ENCODE data around the gene CKM. TPM values are rescaled to one million over a fixed set of nuclear protein-coding genes. Genes with fewer than 3 reads are reported as not detected.

Gene CKM
- total and polyA plus RNA-seq, 10 of the 15 experiments (the other 5 are each of a cell fraction or from before 2014, with no cell fraction given) = 0.08 to 0.14 (median 0.13) TPM; not detected in 5

GRCh38 chr19:45352914-45353796 is 30.5 kb upstream of the CKM start:
- RAD21 ChIA-PET (ENCODE audit: unreplicated experiment) = no interaction called here
- Histone ChIP-seq H3K79me2 (ENCODE audit: control insufficient read depth, insufficient read depth, low read length) (no peaks in the 10 kb centered on the region), H3K4me3 (no peak overlapping the region), H3K27ac (ENCODE audit: control insufficient read depth, insufficient read depth) (no peak overlapping the region), H3K9me3 (replicated peaks; ENCODE audit: control insufficient read depth, insufficient read depth, low read length) (no peaks in the 10 kb centered on the region), H2AFZ (ENCODE audit: control insufficient read depth, low read depth, low read length) (no peak overlapping the region), H3K36me3 (ENCODE audit: control insufficient read depth in 2 of 2, insufficient read depth in 2 of 2, low read length in 1 of 2) (peaks cover 3 to 6% of the 10 kb centered on the region in 2 experiments), H3K27me3 (replicated peaks in 1 of 2; ENCODE audit: control insufficient read depth in 2 of 2, insufficient read depth in 2 of 2, low read length in 1 of 2) (no peaks in the 10 kb centered on the region), H3K9ac (ENCODE audit: control insufficient read depth, insufficient read depth, low read length) (no peak overlapping the region), H3K4me1 (ENCODE audit: control insufficient read depth, insufficient read depth, low read length) (no peaks in the 10 kb centered on the region), H3K4me2 (ENCODE audit: control insufficient read depth, insufficient read depth) (no peak overlapping the region), H4K20me1 (ENCODE audit: control insufficient read depth, insufficient read depth) (no peaks in the 10 kb centered on the region)
- in situ Hi-C loops (cut with MboI) = no loop called here
- ATAC-seq (peak; percentile 27; the same call in 2 of the 3 replicates), DNase-seq (ENCODE audit: low read depth, low spot score) (no peak), FAIRE-seq (no peak)
- TF ChIP-seq NFYB (IDR thresholded peaks at IDR 0.05; ENCODE audit: insufficient read depth, low read depth, low read length) (0 out of 2 replicates have a peak, but pooled peaks have one; percentile 25), BCL11A (IDR thresholded peaks at IDR 0.05; ENCODE audit: low read depth, low read length) (no peak)
- POLR2A ChIA-PET = no interaction called here
- SMC1A ChIA-PET (ENCODE audit: uncharacterized antibody, unreplicated experiment) = no interaction called here
- WGBS (ENCODE audit: insufficient coverage, insufficient replicate concordance, low lambda C conversion rate, missing lambda C conversion rate) = 82% methylated on average over 10 of the region's 20 CpGs
- BruUV-seq (replicated peaks) = no TSS peak
- CTCF ChIA-PET = no interaction called here
- intact Hi-C loops (cut with micrococcal nuclease; ENCODE audit: unreplicated experiment) = no loop called here

DNA sequence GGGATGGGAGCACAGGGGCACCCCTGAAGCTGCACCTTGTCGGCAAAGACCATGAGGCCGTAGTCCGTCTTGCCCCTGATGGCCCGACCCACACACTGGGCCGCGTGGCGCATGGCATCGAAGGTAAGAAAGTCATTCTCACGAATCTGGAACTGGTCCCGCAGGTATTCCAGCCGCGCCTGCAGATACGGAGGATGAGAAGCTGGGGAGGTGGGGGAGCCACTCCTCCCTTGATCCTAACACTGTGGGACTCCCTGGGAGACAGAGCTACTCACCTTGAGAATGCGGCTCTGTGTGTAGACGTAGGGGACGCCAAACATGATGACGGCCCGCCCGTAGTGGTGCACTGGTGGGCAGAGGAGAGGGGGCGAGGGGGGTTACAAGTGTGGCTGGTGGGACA is 29.8 kb upstream of the CKM start:
- CTCF ChIA-PET = no interaction called here
- Histone ChIP-seq H4K20me1 (ENCODE audit: control insufficient read depth, insufficient read depth) (no peaks in the 10 kb centered on the region), H2AFZ (ENCODE audit: control insufficient read depth, low read depth, low read length) (no peak overlapping the region), H3K4me2 (ENCODE audit: control insufficient read depth, insufficient read depth) (no peak overlapping the region), H3K27ac (ENCODE audit: control insufficient read depth, insufficient read depth) (no peak overlapping the region), H3K36me3 (ENCODE audit: control insufficient read depth in 2 of 2, insufficient read depth in 2 of 2, low read length in 1 of 2) (peaks cover 3 to 6% of the 10 kb centered on the region in 2 experiments), H3K9ac (ENCODE audit: control insufficient read depth, insufficient read depth, low read length) (no peak overlapping the region), H3K27me3 (replicated peaks in 1 of 2; ENCODE audit: control insufficient read depth in 2 of 2, insufficient read depth in 2 of 2, low read length in 1 of 2) (no peaks in the 10 kb centered on the region), H3K4me3 (no peak overlapping the region), H3K4me1 (ENCODE audit: control insufficient read depth, insufficient read depth, low read length) (no peaks in the 10 kb centered on the region), H3K79me2 (ENCODE audit: control insufficient read depth, insufficient read depth, low read length) (no peaks in the 10 kb centered on the region), H3K9me3 (replicated peaks; ENCODE audit: control insufficient read depth, insufficient read depth, low read length) (no peaks in the 10 kb centered on the region)
- FAIRE-seq (no peak), DNase-seq (ENCODE audit: low read depth, low spot score) (no peak), ATAC-seq (no peak)
- WGBS (ENCODE audit: insufficient coverage, insufficient replicate concordance, low lambda C conversion rate, missing lambda C conversion rate) = 96% methylated on average over 19 of the region's 20 CpGs
- BruUV-seq (replicated peaks) = no TSS peak
- in situ Hi-C loops (cut with MboI) (no loop called here), intact Hi-C loops (cut with micrococcal nuclease; ENCODE audit: unreplicated experiment) (no loop called here)
- RAD21 ChIA-PET (ENCODE audit: unreplicated experiment) = no interaction called here
- no peak for TF ChIP-seq MTA3 (IDR thresholded peaks at IDR 0.05; ENCODE audit: borderline replicate concordance, low read length)
- no peak for TF ChIP-seq CBFB (IDR thresholded peaks at IDR 0.05; ENCODE audit: low read depth)
- TF ChIP-seq, protein P1, sequence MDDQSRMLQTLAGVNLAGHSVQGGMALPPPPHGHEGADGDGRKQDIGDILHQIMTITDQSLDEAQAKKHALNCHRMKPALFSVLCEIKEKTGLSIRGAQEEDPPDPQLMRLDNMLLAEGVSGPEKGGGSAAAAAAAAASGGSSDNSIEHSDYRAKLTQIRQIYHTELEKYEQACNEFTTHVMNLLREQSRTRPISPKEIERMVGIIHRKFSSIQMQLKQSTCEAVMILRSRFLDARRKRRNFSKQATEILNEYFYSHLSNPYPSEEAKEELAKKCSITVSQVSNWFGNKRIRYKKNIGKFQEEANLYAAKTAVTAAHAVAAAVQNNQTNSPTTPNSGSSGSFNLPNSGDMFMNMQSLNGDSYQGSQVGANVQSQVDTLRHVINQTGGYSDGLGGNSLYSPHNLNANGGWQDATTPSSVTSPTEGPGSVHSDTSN (IDR thresholded peaks at IDR 0.05; ENCODE audit: insufficient replicate concordance, low read depth, low read length) = no peak
- TF ChIP-seq MTA2 (IDR thresholded peaks at IDR 0.05; ENCODE audit: low read depth) = no peak
- no peak for TF ChIP-seq SPI1 (IDR thresholded peaks at IDR 0.05; ENCODE audit: borderline replicate concordance, insufficient read depth, low read depth, low read length)
- SMC1A ChIA-PET (ENCODE audit: uncharacterized antibody, unreplicated experiment) = no interaction called here
- POLR2A ChIA-PET = no interaction called here
